Measurements from ENCODE around the gene TRPM8.

The TRPM8 gene

DNA sequence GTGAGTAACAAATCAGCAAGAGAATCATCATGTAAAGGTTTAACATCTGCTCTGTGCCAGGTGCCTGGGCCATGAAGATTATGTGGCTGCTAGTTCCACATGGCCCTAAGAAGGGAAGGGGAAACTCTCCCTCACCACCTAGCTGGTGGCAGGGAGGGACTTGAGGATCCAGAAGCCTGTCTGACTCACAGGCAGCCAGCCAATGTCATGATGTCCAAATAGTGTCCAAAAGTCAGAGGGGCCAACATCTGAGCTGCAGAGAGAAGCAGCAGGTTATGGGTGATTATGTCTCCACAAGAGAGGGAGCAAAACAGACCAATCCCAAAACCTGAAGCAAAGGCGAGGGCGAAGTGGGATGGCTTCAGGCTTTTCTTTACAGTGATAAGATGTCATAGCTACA, 71.4 kb downstream of the TRPM8 start:
- H3K4me3 ChIP-seq (replicated peaks; ENCODE audit: insufficient read depth, low read length) = no peak overlapping the region
- H3K27me3 ChIP-seq (ENCODE audit: insufficient read depth, poor library complexity, severe bottlenecking) = peaks cover 7% of the 10 kb centered on the region
- no peak overlapping the region for H3K27ac ChIP-seq (replicated peaks)
- no peak for DNase-seq (ENCODE audit: low read depth in 1 of 2, low spot score in 1 of 2)
- TF ChIP-seq POLR2AphosphoS5 (IDR thresholded peaks at IDR 0.05; ENCODE audit: low read depth) (no peak), GABPA (IDR thresholded peaks at IDR 0.05; ENCODE audit: low read depth) (no peak), SPI1 (IDR thresholded peaks at IDR 0.05; ENCODE audit: borderline replicate concordance, low read depth) (no peak), CTCF (IDR thresholded peaks at IDR 0.05; ENCODE audit: insufficient read depth, low read length) (no peak)

- no peak for DNase-seq (ENCODE audit: low read depth in 1 of 2, low spot score in 1 of 2)
- TF ChIP-seq REST (IDR thresholded peaks at IDR 0.05; ENCODE audit: insufficient replicate concordance, low read depth) (no peak), CTCF (IDR thresholded peaks at IDR 0.05; ENCODE audit: insufficient read depth, low read length) (no peak), GABPA (IDR thresholded peaks at IDR 0.05; ENCODE audit: low read depth) (no peak), SPI1 (IDR thresholded peaks at IDR 0.05; ENCODE audit: borderline replicate concordance, low read depth) (no peak), POLR2AphosphoS5 (IDR thresholded peaks at IDR 0.05; ENCODE audit: low read depth) (no peak)
- Histone ChIP-seq H3K4me3 (replicated peaks; ENCODE audit: insufficient read depth, low read length) (no peak overlapping the region), H3K27me3 (ENCODE audit: insufficient read depth, poor library complexity, severe bottlenecking) (peaks cover 7% of the 10 kb centered on the region), H3K27ac (replicated peaks) (no peak overlapping the region)
Measured at GRCh38 chr2:233989221-233989858, 72.2 kb downstream of the TRPM8 start.

- H3K4me3 ChIP-seq (replicated peaks; ENCODE audit: insufficient read depth, low read length) = no peak overlapping the region
- H3K27ac ChIP-seq (replicated peaks) = no peak overlapping the region
- TF ChIP-seq CTCF (IDR thresholded peaks at IDR 0.05; ENCODE audit: insufficient read depth, low read length) (no peak), REST (IDR thresholded peaks at IDR 0.05; ENCODE audit: insufficient replicate concordance, low read depth) (no peak), SPI1 (IDR thresholded peaks at IDR 0.05; ENCODE audit: borderline replicate concordance, low read depth) (no peak), GABPA (IDR thresholded peaks at IDR 0.05; ENCODE audit: low read depth) (no peak), POLR2AphosphoS5 (IDR thresholded peaks at IDR 0.05; ENCODE audit: low read depth) (no peak)
- peaks cover 9% of the 10 kb centered on the region for H3K27me3 ChIP-seq (ENCODE audit: insufficient read depth, poor library complexity, severe bottlenecking)
- DNase-seq (ENCODE audit: low read depth in 1 of 2, low spot score in 1 of 2) = no peak
Measured at GRCh38 chr2:233990261-233990798, 73.2 kb downstream of the TRPM8 start.

Data from HL-60 (cell line).